Naive B cell (primary cell): ENCODE measurements around the gene EEF1A2. TPM values are rescaled to one million over a fixed set of nuclear protein-coding genes. Genes with fewer than 3 reads are reported as not detected.

Experiments
- ATAC-seq, 2 donors: fragments of 150-1000 bp; cut with Tn5 transposase; 2 replicates each; pipeline ENCODE4 v1.10.0; 2021; ENCODE audit warnings: low read depth in 2 of 2, mild to moderate bottlenecking in 2 of 2, moderate library complexity in 2 of 2
- DNase-seq: peaks from one replicate; pipeline ENCODE4 v3.0.0; 2022
- H3K27ac Mint-ChIP-seq, 6 donors: one replicate each; pipeline ENCODE4 v1.8.0; 2020 to 2022; ENCODE audit warnings: mild to moderate bottlenecking in 6 of 6, mixed read lengths in 6 of 6, moderate library complexity in 5 of 6, inconsistent platforms in 2 of 6
- H3K27me3 Mint-ChIP-seq, 3 donors: one replicate each; pipeline ENCODE4 v1.8.0; 2021 to 2022; ENCODE audit warnings: mixed read lengths in 3 of 3, mild to moderate bottlenecking in 1 of 3
- H3K36me3 Mint-ChIP-seq, 2 donors: one replicate each; pipeline ENCODE4 v1.8.0; 2020 to 2022; ENCODE audit warnings: mixed read lengths in 2 of 2, inconsistent platforms in 1 of 2, mild to moderate bottlenecking in 1 of 2
- H3K4me1 Mint-ChIP-seq, 3 donors: one replicate each; pipeline ENCODE4 v1.8.0; 2020 to 2022; ENCODE audit warnings: mixed read lengths in 3 of 3, inconsistent platforms in 1 of 3, mild to moderate bottlenecking in 1 of 3, moderate library complexity in 1 of 3
- H3K4me3 Mint-ChIP-seq, 8 donors: one replicate each; pipeline ENCODE4 v1.8.0; 2020 to 2022; ENCODE audit warnings: mild to moderate bottlenecking in 8 of 8, mixed read lengths in 8 of 8, moderate library complexity in 8 of 8, inconsistent platforms in 2 of 8
- H3K9me3 Mint-ChIP-seq, 7 donors: one replicate each; pipeline ENCODE4 v1.8.0; 2020 to 2022; ENCODE audit warnings: mixed read lengths in 7 of 7, mild to moderate bottlenecking in 5 of 7, inconsistent platforms in 2 of 7, moderate library complexity in 1 of 7
- polyA plus RNA-seq, 6 donors: library from polyadenylated mRNA; unstranded; fragments of 300-500 nt; fragmentation: Illumina TruSeq; gene quantifications; one replicate each; pipeline ENCODE4 v1.2.3, GENCODE V29; 2021; ENCODE audit warnings: low read depth in 6 of 6

EEF1A2 gene
- polyA plus RNA-seq, 6 donors from 2014 or later: 0.12 to 1.4 (median 0.28) TPM; not detected in 2

DNA sequence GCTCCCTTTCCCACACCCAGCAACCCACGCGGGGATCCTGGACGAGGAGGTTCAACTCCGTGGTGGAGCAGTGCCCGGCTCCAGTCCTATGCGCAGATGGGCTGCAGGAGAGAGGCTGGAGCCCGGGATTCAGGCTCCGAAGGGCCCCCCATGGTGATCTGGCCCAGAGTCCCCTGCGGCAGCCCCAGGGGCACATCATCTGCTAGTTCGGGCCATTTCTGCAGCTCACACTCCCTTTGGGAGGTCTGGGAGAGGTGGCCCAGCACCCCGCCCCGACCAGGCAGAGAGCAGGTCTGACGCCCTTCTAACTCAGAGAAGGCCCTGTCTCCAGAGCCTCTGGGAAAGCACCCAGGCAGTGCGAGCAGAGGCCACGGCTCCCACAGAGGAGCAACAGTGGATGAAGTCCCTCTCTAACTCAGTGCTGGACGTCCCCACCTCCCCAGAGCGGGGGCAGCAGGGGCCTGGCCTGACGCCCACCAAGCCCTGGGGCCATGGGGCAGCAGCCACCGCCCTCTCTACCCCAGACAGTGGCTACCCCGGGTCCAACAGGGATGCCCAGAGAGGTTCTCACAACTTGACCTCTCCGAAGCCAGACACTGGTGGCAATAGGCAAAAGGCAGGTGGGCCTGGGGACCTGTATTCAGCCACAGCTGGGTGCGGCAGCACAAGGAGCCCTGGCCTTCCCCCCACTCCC lies 29.7 kb downstream of the EEF1A2 start:
- Mint-ChIP-seq H3K4me3 (no peak overlapping the region), H3K27me3 (peaks cover 0 to 68% (median 42%) of the 10 kb centered on the region in 3 donors), H3K27ac (no peak overlapping the region), H3K36me3 (no peaks in the 10 kb centered on the region), H3K9me3 (no peaks in the 10 kb centered on the region), H3K4me1 (peaks cover 2 to 8% (median 5%) of the 10 kb centered on the region in 3 donors)
- DNase-seq: no peak
- no peak for ATAC-seq

DNA sequence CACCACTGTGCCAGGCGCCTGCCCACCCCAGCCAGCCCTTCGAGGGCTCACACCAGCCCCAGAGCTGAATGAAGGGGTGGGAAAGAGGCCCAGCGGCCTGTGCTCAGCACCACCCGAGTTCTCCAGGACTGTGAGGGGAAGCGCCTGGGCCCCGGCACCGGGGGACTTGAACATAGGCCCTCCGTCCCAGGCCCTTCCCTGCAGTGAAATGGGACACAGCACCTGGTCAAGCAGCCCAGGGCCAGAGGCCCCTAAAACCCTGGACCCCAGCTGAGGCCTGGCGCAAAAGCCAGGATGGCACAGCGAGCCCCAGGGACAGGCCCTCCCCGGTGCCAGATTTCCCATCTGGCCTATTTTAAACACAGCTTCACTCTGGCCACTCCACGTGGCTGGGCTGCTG lies 30.5 kb downstream of the EEF1A2 start:
- H3K36me3 Mint-ChIP-seq: no peaks in the 10 kb centered on the region
- H3K4me1 Mint-ChIP-seq: peaks cover 0 to 4% (median 0%) of the 10 kb centered on the region in 3 donors
- H3K27ac Mint-ChIP-seq: no peak overlapping the region
- H3K9me3 Mint-ChIP-seq: no peaks in the 10 kb centered on the region
- H3K27me3 Mint-ChIP-seq: peaks cover 4 to 66% (median 40%) of the 10 kb centered on the region in 3 donors
- DNase-seq (no peak), ATAC-seq (no peak)
- no peak overlapping the region for H3K4me3 Mint-ChIP-seq

DNA sequence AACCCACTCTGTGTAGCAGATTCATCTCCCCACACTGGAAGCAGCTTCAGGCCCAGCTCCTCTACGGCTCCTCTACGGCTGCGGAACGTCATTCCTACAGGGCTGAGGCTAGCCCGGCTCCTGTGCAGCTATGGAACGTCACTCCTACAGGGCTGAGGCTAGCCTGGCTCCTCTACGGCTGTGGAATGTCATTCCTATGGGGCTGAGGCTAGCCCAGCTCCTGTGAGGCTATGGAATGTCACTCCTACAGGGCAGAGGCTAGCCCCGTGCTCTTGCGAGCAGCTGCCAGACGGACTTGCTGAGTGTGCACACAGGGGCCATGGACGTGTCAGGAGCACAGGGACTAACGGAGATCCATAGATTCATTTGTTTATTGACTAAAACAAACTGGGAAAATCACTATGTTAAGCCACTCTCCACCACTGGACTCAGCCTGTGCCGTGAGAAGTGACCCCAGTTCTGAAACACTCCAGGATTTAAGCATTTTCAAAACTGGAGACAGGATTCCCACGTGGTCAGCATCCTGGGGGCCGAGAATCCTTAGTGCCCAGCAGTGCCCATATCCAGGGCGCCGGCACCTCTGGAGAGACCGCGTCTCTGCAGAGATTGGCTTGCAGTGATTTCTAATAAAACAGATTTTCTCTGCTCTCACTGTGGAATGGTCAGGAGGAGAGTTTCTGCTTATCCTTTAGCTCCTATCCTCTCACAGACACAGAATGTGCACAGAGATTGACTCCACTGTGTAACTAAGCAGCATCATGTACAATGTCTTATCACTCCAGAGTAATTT lies 31.4 kb downstream of the EEF1A2 start:
- H3K4me1 Mint-ChIP-seq: peaks cover 0 to 4% (median 0%) of the 10 kb centered on the region in 3 donors
- DNase-seq (no peak), ATAC-seq (no peak)
- H3K9me3 Mint-ChIP-seq: no peaks in the 10 kb centered on the region
- H3K27me3 Mint-ChIP-seq: peaks cover 10 to 69% (median 45%) of the 10 kb centered on the region in 3 donors
- no peak overlapping the region for H3K27ac Mint-ChIP-seq
- H3K4me3 Mint-ChIP-seq: no peak overlapping the region
- H3K36me3 Mint-ChIP-seq: no peaks in the 10 kb centered on the region

DNA sequence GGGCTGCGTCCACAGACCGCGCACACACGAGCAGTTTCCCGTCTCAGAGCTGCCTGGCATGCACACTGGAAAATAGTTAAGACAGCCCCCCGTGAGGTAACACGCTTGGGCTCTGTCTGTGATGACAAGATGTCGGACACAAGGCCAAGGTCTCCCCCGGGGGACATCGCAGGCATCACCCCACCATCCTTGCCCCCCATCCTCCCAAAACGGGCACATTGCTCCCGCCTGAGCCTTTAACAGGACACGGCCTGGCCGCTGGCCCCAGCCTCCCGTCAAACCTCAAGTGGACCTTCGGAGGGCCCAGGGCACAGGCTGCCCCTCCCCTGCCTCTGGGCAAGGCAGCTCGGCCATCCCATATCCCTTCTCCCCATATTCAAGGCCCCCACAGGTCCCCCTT lies 32.0 kb downstream of the EEF1A2 start:
- H3K36me3 Mint-ChIP-seq: no peaks in the 10 kb centered on the region
- no peak for DNase-seq
- peaks cover 0 to 4% (median 0%) of the 10 kb centered on the region in 3 donors for H3K4me1 Mint-ChIP-seq
- no peaks in the 10 kb centered on the region for H3K9me3 Mint-ChIP-seq
- no peak overlapping the region for H3K27ac Mint-ChIP-seq
- no peak for ATAC-seq
- no peak overlapping the region for H3K4me3 Mint-ChIP-seq
- H3K27me3 Mint-ChIP-seq: peaks cover 11 to 71% (median 48%) of the 10 kb centered on the region in 3 donors

GRCh38 chr20:63466250-63466825 lies 32.5 kb downstream of the EEF1A2 start:
- no peaks in the 10 kb centered on the region for H3K9me3 Mint-ChIP-seq
- no peak overlapping the region for H3K4me3 Mint-ChIP-seq
- H3K4me1 Mint-ChIP-seq: peaks cover 0 to 4% (median 0%) of the 10 kb centered on the region in 3 donors
- DNase-seq (no peak), ATAC-seq (no peak)
- H3K27ac Mint-ChIP-seq: no peak overlapping the region
- H3K36me3 Mint-ChIP-seq: no peaks in the 10 kb centered on the region
- H3K27me3 Mint-ChIP-seq: peaks cover 11 to 74% (median 48%) of the 10 kb centered on the region in 3 donors

- ATAC-seq (no peak), DNase-seq (no peak)
- H3K27ac Mint-ChIP-seq: no peak overlapping the region
- H3K27me3 Mint-ChIP-seq: peaks cover 14 to 75% (median 55%) of the 10 kb centered on the region in 3 donors
- H3K4me3 Mint-ChIP-seq: no peak overlapping the region
- peaks cover 0 to 4% (median 0%) of the 10 kb centered on the region in 3 donors for H3K4me1 Mint-ChIP-seq
- no peaks in the 10 kb centered on the region for H3K9me3 Mint-ChIP-seq
- no peaks in the 10 kb centered on the region for H3K36me3 Mint-ChIP-seq
Observed at GRCh38 chr20:63465380-63466249, 33.3 kb downstream of the EEF1A2 start.

- Mint-ChIP-seq H3K36me3 (no peaks in the 10 kb centered on the region), H3K27ac (no peak overlapping the region), H3K4me1 (peaks cover 0 to 2% (median 0%) of the 10 kb centered on the region in 3 donors), H3K9me3 (no peaks in the 10 kb centered on the region), H3K4me3 (no peak overlapping the region), H3K27me3 (peaks cover 14 to 71% (median 52%) of the 10 kb centered on the region in 3 donors)
- ATAC-seq: no peak
- DNase-seq: no peak
Observed at GRCh38 chr20:63464289-63464635, 34.6 kb downstream of the EEF1A2 start.

DNA sequence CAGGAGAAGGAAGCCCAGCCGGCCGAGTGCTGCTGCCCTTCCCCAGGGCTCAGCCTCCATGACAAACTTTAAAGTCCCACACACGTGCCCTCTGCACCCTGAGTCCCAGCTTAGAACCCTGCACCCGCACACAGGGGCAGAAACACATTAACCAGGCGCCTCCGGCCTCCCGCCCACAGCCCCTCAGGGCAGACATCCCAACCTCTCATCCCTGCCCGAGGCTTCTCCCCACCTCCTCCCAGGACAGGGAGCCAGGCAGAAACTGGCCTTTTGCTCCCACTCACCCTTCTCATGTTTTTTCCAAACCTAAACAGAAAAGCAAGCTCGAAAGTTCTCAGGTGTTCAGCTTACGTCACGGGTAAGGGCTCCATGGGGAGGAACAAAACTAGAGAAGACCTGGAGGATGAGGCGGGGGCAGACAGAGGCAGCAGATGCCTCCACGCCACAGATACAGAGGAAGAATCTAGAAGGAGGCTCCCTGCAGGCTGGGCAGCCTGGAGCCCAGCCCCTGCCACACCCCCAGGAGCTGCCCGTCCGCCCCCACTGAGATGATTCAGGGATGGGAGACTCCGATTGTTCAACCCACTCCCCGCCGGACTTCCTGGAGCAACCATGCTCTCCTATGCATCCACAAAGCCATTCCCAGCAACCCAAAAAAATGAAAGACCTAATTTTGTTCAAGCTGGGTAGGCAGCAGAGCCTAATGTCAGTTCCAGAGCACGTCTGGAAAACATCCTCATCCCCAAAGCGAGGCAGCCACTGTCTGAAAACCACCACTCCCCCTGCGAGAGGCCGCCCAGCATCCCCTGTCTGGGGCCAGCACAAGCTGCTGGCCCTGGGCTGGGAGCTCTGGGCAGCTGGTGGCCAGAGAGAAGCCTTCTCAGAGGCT lies 35.2 kb downstream of the EEF1A2 start:
- ATAC-seq: no peak
- Mint-ChIP-seq H3K27me3 (peaks cover 18 to 69% (median 54%) of the 10 kb centered on the region in 3 donors), H3K4me3 (no peak overlapping the region), H3K9me3 (no peaks in the 10 kb centered on the region), H3K36me3 (no peaks in the 10 kb centered on the region), H3K4me1 (peaks cover 0 to 2% (median 0%) of the 10 kb centered on the region in 3 donors), H3K27ac (no peak overlapping the region)
- no peak for DNase-seq

- DNase-seq (no peak), ATAC-seq (no peak)
- H3K27ac Mint-ChIP-seq: no peak overlapping the region
- peaks cover 3 to 7% (median 6%) of the 10 kb centered on the region in 3 donors for H3K4me1 Mint-ChIP-seq
- H3K27me3 Mint-ChIP-seq: peaks cover 18 to 63% (median 58%) of the 10 kb centered on the region in 3 donors
- H3K4me3 Mint-ChIP-seq: peak overlapping the region in 1 of 8 donors; percentile 45
- H3K9me3 Mint-ChIP-seq: no peaks in the 10 kb centered on the region
- no peaks in the 10 kb centered on the region for H3K36me3 Mint-ChIP-seq
Observed at GRCh38 chr20:63462244-63462643, 36.6 kb downstream of the EEF1A2 start.

DNA sequence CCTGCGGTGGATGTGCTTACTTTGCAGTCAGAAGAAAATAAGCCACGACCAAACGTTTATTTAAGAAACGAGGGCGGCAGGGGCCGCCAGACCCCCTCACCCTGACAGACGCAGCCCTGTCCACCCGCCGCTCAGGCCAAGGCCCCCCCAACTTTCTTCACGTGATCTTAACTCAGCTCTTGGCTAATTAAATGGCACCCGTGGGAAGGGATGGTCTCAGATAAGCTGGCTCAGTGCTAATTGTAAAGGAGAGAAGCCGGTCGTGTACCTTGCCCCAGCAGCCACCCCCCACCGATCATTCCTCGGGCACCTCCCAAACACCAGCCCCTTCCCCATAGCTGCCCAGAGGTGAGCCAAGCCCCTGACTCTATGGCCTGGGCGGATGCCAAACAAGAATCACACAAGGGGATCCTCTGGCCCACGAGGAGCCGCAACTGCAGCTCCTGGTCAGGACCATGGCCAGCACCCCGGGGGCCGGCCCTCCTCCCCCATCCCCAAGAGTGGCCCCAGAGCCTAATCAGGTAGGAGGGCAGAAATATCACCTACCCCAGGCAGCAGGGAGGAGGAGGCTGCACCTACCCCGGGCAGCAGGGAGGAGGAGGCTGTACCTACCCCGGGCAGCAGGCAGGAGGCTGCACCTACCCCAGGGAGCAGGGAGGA lies 37.6 kb downstream of the EEF1A2 start:
- H3K9me3 Mint-ChIP-seq: no peaks in the 10 kb centered on the region
- ATAC-seq (no peak), DNase-seq (no peak)
- no peaks in the 10 kb centered on the region for H3K36me3 Mint-ChIP-seq
- H3K27me3 Mint-ChIP-seq: peaks cover 18 to 57% (median 52%) of the 10 kb centered on the region in 3 donors
- no peak overlapping the region for H3K4me3 Mint-ChIP-seq
- peaks cover 3 to 9% (median 8%) of the 10 kb centered on the region in 3 donors for H3K4me1 Mint-ChIP-seq
- H3K27ac Mint-ChIP-seq: no peak overlapping the region

DNA sequence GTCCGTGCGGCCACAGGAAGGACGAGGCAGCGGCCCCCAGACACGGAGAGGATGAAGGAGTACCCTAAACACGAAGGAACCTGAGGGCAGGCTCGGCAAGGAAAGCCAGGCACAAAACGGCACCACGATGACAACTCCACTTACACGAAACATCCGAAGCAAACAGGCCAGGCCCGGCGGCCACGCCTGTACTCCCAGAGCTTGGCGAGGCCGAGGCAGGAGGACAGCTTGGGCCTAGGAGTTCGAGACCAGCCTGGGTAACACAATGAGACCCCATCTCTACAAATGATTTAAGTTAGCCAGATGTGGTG lies 39.9 kb downstream of the EEF1A2 start:
- Mint-ChIP-seq H3K27me3 (peaks cover 18 to 55% (median 54%) of the 10 kb centered on the region in 3 donors), H3K36me3 (no peaks in the 10 kb centered on the region), H3K4me3 (peak overlapping the region in 1 of 8 donors; percentile 49), H3K9me3 (no peaks in the 10 kb centered on the region), H3K27ac (peak overlapping the region in 1 of 6 donors; percentile 79), H3K4me1 (peaks cover 3 to 17% (median 15%) of the 10 kb centered on the region in 3 donors)
- DNase-seq (no peak), ATAC-seq (no peak)
